Activated T-helper 1 cell treated with anti-CD3 and anti-CD28 coated beads, Interleukin-2, amount 50 U/mL, for 16 hours (primary cell): Measurements from ENCODE around the gene PTRH1.

Experiments
- DNase-seq, 2 donors: peaks; one replicate each; pipeline ENCODE4 v3.0.0-alpha.2; 2020; ENCODE audit warnings: low read depth in 1 of 2, low spot score in 1 of 2

The PTRH1 gene

GRCh38 chr9:127741831-127742434 is 26.5 kb upstream of the PTRH1 start:
- no peak for DNase-seq

- DNase-seq: no peak
These were observed 24.3 kb upstream of the PTRH1 start for GRCh38 chr9:127739614-127740330.

- no peak for DNase-seq
These were observed 23.2 kb upstream of the PTRH1 start for GRCh38 chr9:127738666-127739065.

- DNase-seq: no peak
These were observed 20.2 kb upstream of the PTRH1 start for GRCh38 chr9:127735530-127736185.

- DNase-seq: peak; percentile 97
These were observed 19.5 kb upstream of the PTRH1 start, which contains the start of gene TOR2A for GRCh38 chr9:127734747-127735529. Gene TOR2A (minus strand): TSS chr9:127735294. CDS start chr9:127735270, 24 bp downstream.

GRCh38 chr9:127734247-127734746 is 18.8 kb upstream of the PTRH1 start:
- DNase-seq: no peak

GRCh38 chr9:127733614-127734013 is 18.2 kb upstream of the PTRH1 start:
- DNase-seq: no peak

GRCh38 chr9:127732444-127732843 is 17.0 kb upstream of the PTRH1 start:
- DNase-seq: no peak

GRCh38 chr9:127731938-127732337 is 16.5 kb upstream of the PTRH1 start:
- DNase-seq: no peak

- no peak for DNase-seq
These were observed 15.4 kb upstream of the PTRH1 start for GRCh38 chr9:127730799-127731410.

GRCh38 chr9:127730262-127730661 is 14.8 kb upstream of the PTRH1 start:
- no peak for DNase-seq

GRCh38 chr9:127729522-127730256 is 14.2 kb upstream of the PTRH1 start:
- DNase-seq: no peak

GRCh38 chr9:127728808-127729207 is 13.3 kb upstream of the PTRH1 start:
- no peak for DNase-seq

GRCh38 chr9:127726871-127727270 is 11.4 kb upstream of the PTRH1 start:
- no peak for DNase-seq

- DNase-seq: no peak
These were observed 8.5 kb upstream of the PTRH1 start for GRCh38 chr9:127724012-127724411.

GRCh38 chr9:127723444-127723843 is 8.0 kb upstream of the PTRH1 start:
- DNase-seq: no peak

- DNase-seq: no peak
These were observed 7.5 kb upstream of the PTRH1 start for GRCh38 chr9:127723013-127723412.

- DNase-seq: no peak
These were observed 6.7 kb upstream of the PTRH1 start for GRCh38 chr9:127722055-127722745.

- no peak for DNase-seq
These were observed 5.9 kb upstream of the PTRH1 start for GRCh38 chr9:127721391-127721821.

- DNase-seq: no peak
These were observed 5.4 kb upstream of the PTRH1 start for GRCh38 chr9:127720865-127721227.
